Nephron progenitor cell (in vitro differentiated cells): ENCODE results near the gene DHCR24.

Source experiments
- DNase-seq: peaks from one replicate; pipeline ENCODE4 v3.0.0; 2021
- H3K27ac Mint-ChIP-seq: 2 replicates; pipeline ENCODE4 v1.8.0; 2021; ENCODE audit warnings: mild to moderate bottlenecking, moderate library complexity, mixed read lengths
- H3K27me3 Mint-ChIP-seq: 2 replicates; pipeline ENCODE4 v1.8.0; 2021; ENCODE audit warnings: mild to moderate bottlenecking, low read depth, mixed read lengths; ENCODE audit not compliant: poor library complexity
- H3K36me3 Mint-ChIP-seq: 2 replicates; pipeline ENCODE4 v1.8.0; 2021; ENCODE audit warnings: low read depth, mixed read lengths
- H3K4me1 Mint-ChIP-seq: 2 replicates; pipeline ENCODE4 v1.8.0; 2021; ENCODE audit warnings: mixed read lengths
- H3K4me3 Mint-ChIP-seq: 2 replicates; pipeline ENCODE4 v1.8.0; 2021; ENCODE audit warnings: mild to moderate bottlenecking, moderate library complexity, mixed read lengths
- H3K9me3 Mint-ChIP-seq: 2 replicates; pipeline ENCODE4 v1.8.0; 2021; ENCODE audit warnings: mild to moderate bottlenecking, moderate library complexity, mixed read lengths
- CTCF ChIP-seq: fragments of 200-600 bp; sonication (generic); IDR thresholded peaks from 2 replicates; pipeline ENCODE4 v1.5.0; 2021; ENCODE audit warnings: antibody characterized with exemption

Gene DHCR24

GRCh38 chr1:54842206-54842915, 44.6 kb downstream of the DHCR24 start:
- H3K4me3 Mint-ChIP-seq = no peak overlapping the region
- no peak overlapping the region for H3K27ac Mint-ChIP-seq
- no peak for DNase-seq
- H3K9me3 Mint-ChIP-seq = peaks cover 4% of the 10 kb centered on the region
- peaks cover 14% of the 10 kb centered on the region for H3K36me3 Mint-ChIP-seq
- H3K27me3 Mint-ChIP-seq = no peaks in the 10 kb centered on the region
- TF ChIP-seq CTCF = no peak
- no peaks in the 10 kb centered on the region for H3K4me1 Mint-ChIP-seq

- Mint-ChIP-seq H3K4me1 (no peaks in the 10 kb centered on the region), H3K27ac (no peak overlapping the region), H3K9me3 (peaks cover 4% of the 10 kb centered on the region), H3K36me3 (peaks cover 9% of the 10 kb centered on the region), H3K4me3 (no peak overlapping the region), H3K27me3 (peaks cover 12% of the 10 kb centered on the region)
- no peak for TF ChIP-seq CTCF
- DNase-seq = no peak
Measured at GRCh38 chr1:54839824-54840223, 47.2 kb downstream of the DHCR24 start.

- H3K27ac Mint-ChIP-seq = no peak overlapping the region
- H3K27me3 Mint-ChIP-seq = peaks cover 19% of the 10 kb centered on the region
- H3K4me3 Mint-ChIP-seq = no peak overlapping the region
- no peak for TF ChIP-seq CTCF
- peaks cover 6% of the 10 kb centered on the region for H3K36me3 Mint-ChIP-seq
- H3K4me1 Mint-ChIP-seq = peaks cover under 1% of the 10 kb centered on the region
- no peak for DNase-seq
- peaks cover 4% of the 10 kb centered on the region for H3K9me3 Mint-ChIP-seq
Measured at GRCh38 chr1:54838565-54839180, 48.3 kb downstream of the DHCR24 start.

GRCh38 chr1:54837002-54837853, 49.8 kb downstream of the DHCR24 start:
- no peaks in the 10 kb centered on the region for H3K9me3 Mint-ChIP-seq
- H3K27ac Mint-ChIP-seq = no peak overlapping the region
- no peak for DNase-seq
- H3K4me3 Mint-ChIP-seq = no peak overlapping the region
- peaks cover 19% of the 10 kb centered on the region for H3K27me3 Mint-ChIP-seq
- peaks cover 8% of the 10 kb centered on the region for H3K4me1 Mint-ChIP-seq
- no peaks in the 10 kb centered on the region for H3K36me3 Mint-ChIP-seq
- no peak for TF ChIP-seq CTCF

- TF ChIP-seq CTCF = no peak
- DNase-seq = no peak
- Mint-ChIP-seq H3K4me3 (no peak overlapping the region), H3K4me1 (peaks cover 8% of the 10 kb centered on the region), H3K36me3 (no peaks in the 10 kb centered on the region), H3K9me3 (peaks cover under 1% of the 10 kb centered on the region), H3K27me3 (peaks cover 23% of the 10 kb centered on the region), H3K27ac (no peak overlapping the region)
Measured at GRCh38 chr1:54836594-54836993, 50.4 kb downstream of the DHCR24 start.
